Thoracic aorta (tissue), 2 donors: Measurements from ENCODE around the gene PCDHGB5. TPM values are rescaled to one million over a fixed set of nuclear protein-coding genes. Genes with fewer than 3 reads are reported as not detected.
A peak's percentile ranks its signal among the peaks of the same experiment; 100 is the strongest.
"Not testable (repeated sequence)": the region's sequence is repeated elsewhere in the genome, so short reads cannot be mapped to it uniquely, and the experiment has no call there.

Source experiments
- ATAC-seq: fragments of 150-250 bp; one replicate; pipeline ENCODE4 v1.8.0; 2017; ENCODE audit warnings: low read depth; ENCODE audit not compliant: insufficient number of reproducible peaks, low FRiP score
- DNase-seq: peaks from one replicate; pipeline ENCODE4 v3.0.0-alpha.2; 2020; ENCODE audit warnings: low spot score
- H3K27ac ChIP-seq, 2 donors: fragments of 200-600 bp; sonication (generic); 1 replicate in 1 of 2; 2 replicates in 1 of 2; pipeline ENCODE4 v1.5.1; 2016; ENCODE audit warnings: mild to moderate bottlenecking in 2 of 2, moderate library complexity in 2 of 2
- H3K27me3 ChIP-seq: fragments of 200-600 bp; sonication (generic); replicated peaks from 2 replicates; pipeline ENCODE4 v1.6.0; 2016; ENCODE audit warnings: mild to moderate bottlenecking; ENCODE audit not compliant: insufficient read depth
- H3K36me3 ChIP-seq: fragments of 200-600 bp; sonication (generic); one replicate; pipeline ENCODE4 v1.5.1; 2016
- H3K4me1 ChIP-seq, 2 donors: fragments of 200-600 bp; sonication (generic); 1 replicate in 1 of 2; 2 replicates in 1 of 2; pipeline versions ENCODE4 v1.5.1 to v1.6.0; 2016; ENCODE audit warnings: low read depth in 2 of 2, mild to moderate bottlenecking in 1 of 2; ENCODE audit not compliant: control insufficient read depth in 1 of 2
- H3K4me3 ChIP-seq: fragments of 200-600 bp; sonication (generic); 2 replicates; pipeline ENCODE4 v1.5.1; 2016; ENCODE audit warnings: mild to moderate bottlenecking
- H3K9me3 ChIP-seq: fragments of 200-600 bp; sonication (generic); 2 replicates; pipeline ENCODE4 v1.5.1; 2016
- total RNA-seq, 2 donors: library from RNA; depleted of rRNA; stranded (reverse); fragments of >200 nt; gene quantifications; one replicate each; pipeline versions ENCODE4 v1.1.0 to v1.2.3, GENCODE V29; 2016
- TF ChIP-seq, protein P1 (sequence below): fragments of 200-600 bp; sonication (generic); IDR thresholded peaks from one replicate; pipeline ENCODE4 v1.5.1; 2019; ENCODE audit warnings: antibody characterized with exemption

The PCDHGB5 gene
- total RNA-seq, 2 donors from 2014 or later = 20.8 to 26.3 TPM

GRCh38 chr5:141373673-141374317 is 24.0 kb upstream of the PCDHGB5 start, which contains the start of gene PCDHGA6:
PCDHGA6 (plus strand) TSS chr5:141373891; CDS start chr5:141374084, 193 bp downstream.
- no peak for DNase-seq
- TF ChIP-seq, protein P1, sequence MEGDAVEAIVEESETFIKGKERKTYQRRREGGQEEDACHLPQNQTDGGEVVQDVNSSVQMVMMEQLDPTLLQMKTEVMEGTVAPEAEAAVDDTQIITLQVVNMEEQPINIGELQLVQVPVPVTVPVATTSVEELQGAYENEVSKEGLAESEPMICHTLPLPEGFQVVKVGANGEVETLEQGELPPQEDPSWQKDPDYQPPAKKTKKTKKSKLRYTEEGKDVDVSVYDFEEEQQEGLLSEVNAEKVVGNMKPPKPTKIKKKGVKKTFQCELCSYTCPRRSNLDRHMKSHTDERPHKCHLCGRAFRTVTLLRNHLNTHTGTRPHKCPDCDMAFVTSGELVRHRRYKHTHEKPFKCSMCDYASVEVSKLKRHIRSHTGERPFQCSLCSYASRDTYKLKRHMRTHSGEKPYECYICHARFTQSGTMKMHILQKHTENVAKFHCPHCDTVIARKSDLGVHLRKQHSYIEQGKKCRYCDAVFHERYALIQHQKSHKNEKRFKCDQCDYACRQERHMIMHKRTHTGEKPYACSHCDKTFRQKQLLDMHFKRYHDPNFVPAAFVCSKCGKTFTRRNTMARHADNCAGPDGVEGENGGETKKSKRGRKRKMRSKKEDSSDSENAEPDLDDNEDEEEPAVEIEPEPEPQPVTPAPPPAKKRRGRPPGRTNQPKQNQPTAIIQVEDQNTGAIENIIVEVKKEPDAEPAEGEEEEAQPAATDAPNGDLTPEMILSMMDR = no peak
- Histone ChIP-seq H3K27ac (no peak within 1 kb of the TSS), H3K4me1 (no peaks in the 10 kb centered on the region), H3K36me3 (no peaks in the 10 kb centered on the region), H3K4me3 (peak within 1 kb of the TSS; percentile 18), H3K27me3 (no peaks in the 10 kb centered on the region), H3K9me3 (peaks cover 94% of the 10 kb centered on the region)
- ATAC-seq = no peak

DNA sequence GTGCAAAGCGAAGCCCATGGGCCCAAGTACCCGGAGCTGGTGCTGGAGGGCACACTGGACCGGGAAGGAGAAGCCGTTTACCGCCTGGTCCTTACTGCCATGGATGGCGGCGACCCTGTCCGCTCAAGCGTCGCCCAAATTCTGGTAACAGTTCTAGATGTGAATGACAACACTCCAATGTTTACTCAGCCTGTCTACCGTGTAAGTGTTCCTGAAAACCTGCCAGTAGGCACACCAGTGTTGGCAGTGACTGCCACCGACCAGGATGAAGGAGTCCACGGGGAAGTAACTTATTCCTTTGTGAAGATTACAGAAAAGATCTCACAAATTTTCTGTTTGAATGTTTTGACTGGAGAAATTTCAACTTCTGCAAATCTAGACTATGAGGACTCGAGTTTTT is 23.1 kb upstream of the PCDHGB5 start:
- TF ChIP-seq, protein P1 = no peak
- no peaks in the 10 kb centered on the region for H3K27me3 ChIP-seq
- ATAC-seq (no peak), DNase-seq (no peak)
- H3K9me3 ChIP-seq = peaks cover 93% of the 10 kb centered on the region
- no peaks in the 10 kb centered on the region for H3K36me3 ChIP-seq
- H3K4me1 ChIP-seq = no peaks in the 10 kb centered on the region
- H3K27ac ChIP-seq = no peak overlapping the region
- no peak overlapping the region for H3K4me3 ChIP-seq

DNA sequence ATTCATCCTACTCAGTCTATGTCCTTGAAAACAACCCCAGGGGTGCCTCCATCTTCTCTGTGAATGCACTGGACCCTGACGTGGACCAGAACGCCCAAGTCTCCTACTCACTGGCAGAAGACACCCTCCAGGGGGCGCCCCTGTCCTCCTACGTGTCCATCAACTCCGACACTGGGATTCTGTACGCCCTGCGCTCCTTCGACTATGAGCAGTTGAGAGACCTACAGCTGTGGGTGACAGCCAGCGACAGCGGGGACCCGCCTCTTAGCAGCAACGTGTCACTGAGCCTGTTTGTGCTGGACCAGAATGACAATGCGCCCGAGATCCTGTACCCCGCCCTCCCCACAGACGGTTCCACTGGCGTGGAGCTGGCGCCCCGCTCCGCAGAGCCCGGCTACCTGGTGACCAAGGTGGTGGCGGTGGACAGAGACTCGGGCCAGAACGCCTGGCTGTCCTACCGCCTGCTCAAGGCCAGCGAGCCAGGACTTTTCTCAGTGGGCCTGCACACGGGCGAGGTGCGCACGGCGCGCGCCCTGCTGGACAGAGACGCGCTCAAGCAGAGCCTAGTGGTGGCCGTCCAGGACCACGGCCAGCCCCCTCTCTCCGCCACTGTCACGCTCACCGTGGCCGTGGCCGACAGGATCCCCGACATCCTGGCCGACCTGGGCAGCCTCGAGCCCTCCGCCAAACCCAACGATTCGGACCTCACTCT is 22.1 kb upstream of the PCDHGB5 start:
- H3K4me3 ChIP-seq, DNase-seq, ATAC-seq, H3K36me3 ChIP-seq, H3K27ac ChIP-seq, H3K27me3 ChIP-seq, H3K4me1 ChIP-seq: not testable (repeated sequence)
- peaks cover 90% of the 10 kb centered on the region for H3K9me3 ChIP-seq

- TF ChIP-seq, protein P1 = no peak
- no peak for ATAC-seq
- Histone ChIP-seq H3K4me1 (no peaks in the 10 kb centered on the region), H3K27me3 (no peaks in the 10 kb centered on the region), H3K4me3 (peak within 1 kb of the TSS; percentile 19), H3K36me3 (no peaks in the 10 kb centered on the region), H3K9me3 (peaks cover 95% of the 10 kb centered on the region), H3K27ac (no peak within 1 kb of the TSS)
- DNase-seq = no peak
Measured at GRCh38 chr5:141382469-141383294, 15.1 kb upstream of the PCDHGB5 start, which contains the start of gene PCDHGA7. PCDHGA7 (plus strand) TSS chr5:141382742; CDS start chr5:141382900, 158 bp downstream.

DNA sequence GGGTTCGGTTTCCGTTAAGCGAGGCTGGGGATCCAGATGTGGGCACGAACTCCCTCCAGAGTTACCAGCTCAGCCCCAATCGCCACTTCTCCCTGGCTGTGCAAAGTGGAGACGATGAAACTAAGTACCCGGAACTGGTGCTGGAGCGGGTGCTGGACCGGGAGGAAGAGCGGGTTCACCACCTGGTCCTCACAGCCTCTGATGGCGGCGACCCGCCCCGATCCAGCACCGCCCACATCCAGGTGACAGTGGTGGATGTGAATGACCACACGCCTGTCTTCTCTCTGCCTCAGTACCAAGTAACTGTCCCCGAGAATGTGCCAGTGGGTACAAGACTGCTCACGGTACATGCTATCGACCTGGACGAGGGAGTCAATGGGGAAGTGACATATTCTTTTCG is 14.4 kb upstream of the PCDHGB5 start:
- no peaks in the 10 kb centered on the region for H3K36me3 ChIP-seq
- no peak overlapping the region for H3K27ac ChIP-seq
- no peaks in the 10 kb centered on the region for H3K4me1 ChIP-seq
- DNase-seq = no peak
- peak overlapping the region; percentile 19 for H3K4me3 ChIP-seq
- H3K27me3 ChIP-seq = no peaks in the 10 kb centered on the region
- no peak for ATAC-seq
- TF ChIP-seq, protein P1 = no peak
- H3K9me3 ChIP-seq = peaks cover 90% of the 10 kb centered on the region
